Tibial nerve (tissue), 4 donors: ENCODE measurements around the gene POU3F2. TPM values are rescaled to one million over a fixed set of nuclear protein-coding genes. Genes with fewer than 3 reads are reported as not detected.

Experiments
- DNase-seq, 2 donors: peaks; one replicate each; pipeline ENCODE4 v3.0.0-alpha.2; 2019; ENCODE audit warnings: low spot score in 2 of 2
- H3K27ac ChIP-seq, 4 donors: fragments of 200-600 bp; sonication (generic) in 3 of 4; one replicate each; pipeline ENCODE4 v1.5.1; 2017 to 2019; ENCODE audit warnings: mild to moderate bottlenecking in 1 of 4
- H3K27me3 ChIP-seq, 2 donors: fragments of 200-600 bp; sonication (generic) in 1 of 2; one replicate each; pipeline versions ENCODE4 v1.5.1 to v1.6.0; 2017 to 2019
- H3K36me3 ChIP-seq, 3 donors: fragments of 200-600 bp; sonication (generic); one replicate each; pipeline ENCODE4 v1.5.1; 2018 to 2019
- H3K4me1 ChIP-seq, 4 donors: fragments of 200-600 bp; sonication (generic) in 3 of 4; one replicate each; pipeline ENCODE4 v1.5.1; 2017 to 2019
- H3K4me3 ChIP-seq, 4 donors: fragments of 200-600 bp; sonication (generic) in 3 of 4; one replicate each; pipeline ENCODE4 v1.5.1; 2017 to 2019; ENCODE audit warnings: mild to moderate bottlenecking in 1 of 4, moderate library complexity in 1 of 4
- H3K9me3 ChIP-seq, 4 donors: fragments of 200-600 bp; sonication (generic) in 3 of 4; one replicate each; pipeline ENCODE4 v1.5.1; 2017 to 2019
- CTCF ChIP-seq, 5 experiments: fragments of 200-600 bp in 3 of 5; fragments of 450-650 bp in 2 of 5; sonication (generic) in 3 of 5; IDR thresholded peaks; one replicate each; pipeline ENCODE4 v1.5.1; 2016 to 2019; ENCODE audit warnings: antibody characterized with exemption in 5 of 5, mild to moderate bottlenecking in 3 of 5, moderate library complexity in 2 of 5
- EP300 ChIP-seq, 2 donors: sonication (generic); formaldehyde crosslinking; IDR thresholded peaks; one replicate each; pipeline ENCODE4 v1.6.1; 2017; ENCODE audit warnings: antibody characterized with exemption in 2 of 2, mild to moderate bottlenecking in 1 of 2
- POLR2A ChIP-seq, 2 donors: fragments of 450-650 bp; IDR thresholded peaks; one replicate each; pipeline ENCODE4 v1.6.1; 2017; ENCODE audit warnings: antibody characterized with exemption in 2 of 2, mild to moderate bottlenecking in 2 of 2, moderate library complexity in 2 of 2
- WGBS, 2 donors: methylation state at CpG; one replicate each; pipeline ENCODE4 v1.1.5; 2018; 5-methylcytosine and 5-hydroxymethylcytosine counted together
- total RNA-seq, 4 donors: library from RNA; depleted of rRNA; stranded (reverse); fragments of >200 nt; gene quantifications; one replicate each; pipeline ENCODE4 v1.1.0, GENCODE V29; 2016

The POU3F2 gene
- total RNA-seq, 4 donors from 2014 or later: 1.8 to 4.4 (median 3.6) TPM

GRCh38 chr6:98833307-98834059 lies 891 bp upstream of the POU3F2 start:
- Histone ChIP-seq H3K4me3 (peak overlapping the region; percentile 38 to 67 (median 59)), H3K4me1 (peaks cover 0 to 56% (median 22%) of the 10 kb centered on the region in 4 donors), H3K27me3 (peaks cover 0 to 88% of the 10 kb centered on the region in 2 donors), H3K36me3 (no peaks in the 10 kb centered on the region), H3K27ac (peak overlapping the region; percentile 61 to 90 (median 80)), H3K9me3 (no peaks in the 10 kb centered on the region)
- TF ChIP-seq CTCF (IDR thresholded peaks at IDR 0.05) (peak in 1 of 5 experiments; percentile 15), EP300 (IDR thresholded peaks at IDR 0.05) (no peak), POLR2A (IDR thresholded peaks at IDR 0.05) (no peak)
- no peak for DNase-seq
- WGBS, 2 donors: 0% methylated on average over 29 to 39 of the region's 42 CpGs

- TF ChIP-seq CTCF (IDR thresholded peaks at IDR 0.05) (no peak), POLR2A (IDR thresholded peaks at IDR 0.05) (no peak), EP300 (IDR thresholded peaks at IDR 0.05) (no peak)
- no peak for DNase-seq
- Histone ChIP-seq H3K27ac (peak overlapping the region; percentile 36 to 90 (median 71)), H3K4me1 (peaks cover 0 to 56% (median 25%) of the 10 kb centered on the region in 4 donors), H3K27me3 (peaks cover 0 to 88% of the 10 kb centered on the region in 2 donors), H3K9me3 (no peaks in the 10 kb centered on the region), H3K36me3 (no peaks in the 10 kb centered on the region), H3K4me3 (peak overlapping the region; percentile 38 to 67 (median 59))
- WGBS, 2 donors: 3 to 5% methylated on average over 19 to 63 of the region's 76 CpGs
Observed at GRCh38 chr6:98835149-98836024, 1.0 kb downstream of the POU3F2 start.

- Histone ChIP-seq H3K27me3 (peaks cover 0 to 84% of the 10 kb centered on the region in 2 donors), H3K9me3 (no peaks in the 10 kb centered on the region), H3K4me1 (peaks cover 0 to 50% (median 25%) of the 10 kb centered on the region in 4 donors), H3K27ac (peak overlapping the region; percentile 36 to 90 (median 71)), H3K4me3 (peak overlapping the region; percentile 38 to 67 (median 59)), H3K36me3 (no peaks in the 10 kb centered on the region)
- WGBS, 2 donors: 4 to 6% methylated on average over 23 of the region's 23 CpGs
- DNase-seq: no peak
- no peak for TF ChIP-seq CTCF (IDR thresholded peaks at IDR 0.05)
- TF ChIP-seq EP300 (IDR thresholded peaks at IDR 0.05): peak in 1 of 2 donors; percentile 9
Observed at GRCh38 chr6:98836025-98836961, 1.9 kb downstream of the POU3F2 start.

GRCh38 chr6:98836962-98837944 lies 2.9 kb downstream of the POU3F2 start:
- DNase-seq: no peak
- H3K27ac ChIP-seq: peak overlapping the region in 2 of 4 donors; percentile 90
- peaks cover 0 to 84% of the 10 kb centered on the region in 2 donors for H3K27me3 ChIP-seq
- H3K4me3 ChIP-seq: peak overlapping the region in 3 of 4 donors; percentile 10 to 67 (median 55)
- no peaks in the 10 kb centered on the region for H3K9me3 ChIP-seq
- 24 to 26% methylated on average over 9 of the region's 9 CpGs for WGBS, 2 donors
- H3K36me3 ChIP-seq: no peaks in the 10 kb centered on the region
- TF ChIP-seq POLR2A (IDR thresholded peaks at IDR 0.05) (no peak), CTCF (IDR thresholded peaks at IDR 0.05) (no peak), EP300 (IDR thresholded peaks at IDR 0.05) (peak in 1 of 2 donors; percentile 3)
- H3K4me1 ChIP-seq: peaks cover 0 to 48% (median 23%) of the 10 kb centered on the region in 4 donors
